ENCODE results near the gene AHSA1.

AHSA1 gene

GRCh38 chr14:77511486-77512162 is 53.7 kb downstream of the AHSA1 start:
- DNase-seq = no peak

DNA sequence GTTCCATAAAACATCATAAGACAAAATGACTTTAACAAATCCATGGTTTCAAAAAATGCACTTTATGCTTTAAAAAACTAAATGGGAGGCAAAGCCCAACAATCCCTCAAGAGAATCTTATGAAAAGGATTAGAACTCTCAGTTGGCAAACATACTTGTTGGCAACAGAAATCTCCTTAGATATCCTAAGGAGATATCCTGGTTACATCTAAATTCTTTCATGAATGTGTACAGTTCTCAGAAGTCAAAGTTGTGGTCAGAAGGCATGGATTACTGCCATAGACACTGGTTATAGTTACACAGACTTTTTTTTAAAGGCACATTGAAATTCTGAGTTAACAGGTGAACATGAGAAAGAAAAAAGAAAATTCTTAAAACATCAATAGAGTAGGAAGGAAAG is 58.2 kb downstream of the AHSA1 start:
- no peak for DNase-seq
